ENCODE measurements around the gene RD3L. TPM values are rescaled to one million over a fixed set of nuclear protein-coding genes. Genes with fewer than 3 reads are reported as not detected.

The RD3L gene
- total and polyA plus RNA-seq, 2 of the 13 experiments (the other 11 are each of a cell fraction or from before 2014, with no cell fraction given) = not detected

- TF ChIP-seq BRCA1 (CRISPR knock-in tag; IDR thresholded peaks at IDR 0.05) (peak; percentile 74), HDAC1 (CRISPR knock-in tag; IDR thresholded peaks at IDR 0.05) (peak; percentile 96), IKZF4 (CRISPR knock-in tag; IDR thresholded peaks at IDR 0.05; ENCODE audit: borderline replicate concordance, low read depth, not compliant biosample characterization) (no peak), ZBTB40 (IDR thresholded peaks at IDR 0.05) (no peak), ZBTB40 (CRISPR knock-in tag; IDR thresholded peaks at IDR 0.05) (peak; percentile 72), NFAT5 (CRISPR knock-in tag; IDR thresholded peaks at IDR 0.05) (peak; percentile 75; the same call in 1 of the 2 replicates), ZNF460 (CRISPR knock-in tag; IDR thresholded peaks at IDR 0.05; ENCODE audit: borderline replicate concordance) (peak; percentile 60; the same call in 1 of the 2 replicates), ZNF33A (CRISPR knock-in tag; IDR thresholded peaks at IDR 0.05; ENCODE audit: borderline replicate concordance) (no peak), CREB1 (IDR thresholded peaks at IDR 0.05) (peak; percentile 52), CREB1 (CRISPR knock-in tag; IDR thresholded peaks at IDR 0.05) (peak; percentile 63; the same call in 1 of the 2 replicates), RARG (CRISPR knock-in tag; IDR thresholded peaks at IDR 0.05; ENCODE audit: low read depth) (no peak), BATF2 (CRISPR knock-in tag; IDR thresholded peaks at IDR 0.05) (no peak), ZNF367 (CRISPR knock-in tag; IDR thresholded peaks at IDR 0.05; ENCODE audit: borderline replicate concordance) (no peak)
These were observed 21.1 kb downstream of the RD3L start (continued) for GRCh38 chr14:103920981-103921854.
